SK-N-SH (cell line): Measurements from ENCODE around the gene TM9SF4.

Source experiments
- CHD2 ChIP-seq: fragments of 150-350 bp; IDR thresholded peaks from 2 replicates; pipeline ENCODE4 v1.6.1; 2018; ENCODE audit warnings: low read length; ENCODE audit not compliant: partially characterized antibody
- EP300 ChIP-seq, 2 experiments: IDR thresholded peaks; 2 replicates each; pipeline versions ENCODE4 v1.4.0 to v1.6.1; 2012; ENCODE audit warnings: borderline replicate concordance in 1 of 2, low read depth in 1 of 2, low read length in 1 of 2
- EZH2phosphoT487 ChIP-seq: fragments of 200-600 bp; sonication (generic); IDR thresholded peaks from 2 replicates; pipeline ENCODE4 v1.6.1; 2017; ENCODE audit warnings: low read depth, mixed run types, mild to moderate bottlenecking, antibody characterized with exemption, moderate library complexity, borderline replicate concordance
- GABPA ChIP-seq: IDR thresholded peaks from 2 replicates; pipeline ENCODE4 v1.4.0; 2012; ENCODE audit warnings: low read depth, mild to moderate bottlenecking
- MEF2A ChIP-seq: IDR thresholded peaks from 2 replicates; pipeline ENCODE4 v1.4.0; 2012; ENCODE audit warnings: low read depth, borderline replicate concordance
- NFIC ChIP-seq: IDR thresholded peaks from 2 replicates; pipeline ENCODE4 v1.4.0; 2012; ENCODE audit warnings: borderline replicate concordance
- RAD21 ChIP-seq: IDR thresholded peaks from 2 replicates; pipeline ENCODE4 v1.6.1; 2012; ENCODE audit warnings: mild to moderate bottlenecking, low read length
- SIN3A ChIP-seq: IDR thresholded peaks from 2 replicates; pipeline ENCODE4 v1.6.1; 2012; ENCODE audit warnings: low read depth, mild to moderate bottlenecking, low read length, moderate library complexity, borderline replicate concordance
- TAF1 ChIP-seq: IDR thresholded peaks from 2 replicates; pipeline ENCODE4 v1.6.1; 2012; ENCODE audit warnings: low read depth, mild to moderate bottlenecking, low read length, moderate library complexity, borderline replicate concordance
- YY1 ChIP-seq: IDR thresholded peaks from 2 replicates; pipeline ENCODE4 v1.4.0; 2012; ENCODE audit warnings: low read depth, mild to moderate bottlenecking
- TF ChIP-seq, protein P1 (sequence below): fragments of 150-350 bp; IDR thresholded peaks from 2 replicates; pipeline ENCODE4 v1.6.1; 2017; ENCODE audit warnings: antibody characterized with exemption, low read length, low read depth, borderline replicate concordance
- TF ChIP-seq, protein P2 (sequence below): IDR thresholded peaks from 2 replicates; pipeline ENCODE4 v1.4.0; 2012; ENCODE audit warnings: low read depth
- TF ChIP-seq, protein P3 (sequence below): fragments of 200-600 bp; sonication (generic); IDR thresholded peaks from 2 replicates; pipeline ENCODE4 v1.6.1; 2017; ENCODE audit warnings: antibody characterized with exemption, mild to moderate bottlenecking, moderate library complexity
- TF ChIP-seq, protein P4 (sequence below): IDR thresholded peaks from 2 replicates; pipeline ENCODE4 v1.4.0; 2012; ENCODE audit warnings: low read depth, borderline replicate concordance

DNA sequence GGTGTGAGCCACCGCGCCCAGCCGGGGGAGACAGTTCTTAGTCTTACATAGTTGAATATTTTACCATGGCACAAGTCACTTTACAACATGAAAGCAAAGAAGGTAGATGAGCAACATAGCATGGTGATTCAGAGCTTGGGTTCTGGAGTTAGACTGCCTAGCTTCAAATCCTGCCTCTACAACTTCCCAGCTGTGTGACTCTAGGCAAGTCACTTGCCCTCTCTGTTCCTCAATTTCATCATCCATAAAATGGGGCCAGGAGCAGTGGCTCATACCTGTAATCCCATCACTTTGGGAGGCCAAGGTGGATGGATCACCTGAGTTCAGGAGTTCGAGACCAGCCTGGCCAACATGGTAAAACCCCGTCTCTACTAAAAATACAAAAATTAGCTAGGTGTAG lies 31.2 kb upstream of the TM9SF4 start:
- TF ChIP-seq, protein P1, sequence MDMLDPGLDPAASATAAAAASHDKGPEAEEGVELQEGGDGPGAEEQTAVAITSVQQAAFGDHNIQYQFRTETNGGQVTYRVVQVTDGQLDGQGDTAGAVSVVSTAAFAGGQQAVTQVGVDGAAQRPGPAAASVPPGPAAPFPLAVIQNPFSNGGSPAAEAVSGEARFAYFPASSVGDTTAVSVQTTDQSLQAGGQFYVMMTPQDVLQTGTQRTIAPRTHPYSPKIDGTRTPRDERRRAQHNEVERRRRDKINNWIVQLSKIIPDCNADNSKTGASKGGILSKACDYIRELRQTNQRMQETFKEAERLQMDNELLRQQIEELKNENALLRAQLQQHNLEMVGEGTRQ: no peak
- TF ChIP-seq EP300 (IDR thresholded peaks at IDR 0.05; ENCODE audit: borderline replicate concordance in 1 of 2, low read depth in 1 of 2, low read length in 1 of 2) (no peak), SIN3A (no peak), GABPA (no peak), CHD2 (no peak), TAF1 (no peak), YY1 (no peak), MEF2A (no peak), EZH2phosphoT487 (no peak), NFIC (no peak), RAD21 (no peak)
- TF ChIP-seq, protein P2, sequence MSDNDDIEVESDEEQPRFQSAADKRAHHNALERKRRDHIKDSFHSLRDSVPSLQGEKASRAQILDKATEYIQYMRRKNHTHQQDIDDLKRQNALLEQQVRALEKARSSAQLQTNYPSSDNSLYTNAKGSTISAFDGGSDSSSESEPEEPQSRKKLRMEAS: no peak
- TF ChIP-seq, protein P3, sequence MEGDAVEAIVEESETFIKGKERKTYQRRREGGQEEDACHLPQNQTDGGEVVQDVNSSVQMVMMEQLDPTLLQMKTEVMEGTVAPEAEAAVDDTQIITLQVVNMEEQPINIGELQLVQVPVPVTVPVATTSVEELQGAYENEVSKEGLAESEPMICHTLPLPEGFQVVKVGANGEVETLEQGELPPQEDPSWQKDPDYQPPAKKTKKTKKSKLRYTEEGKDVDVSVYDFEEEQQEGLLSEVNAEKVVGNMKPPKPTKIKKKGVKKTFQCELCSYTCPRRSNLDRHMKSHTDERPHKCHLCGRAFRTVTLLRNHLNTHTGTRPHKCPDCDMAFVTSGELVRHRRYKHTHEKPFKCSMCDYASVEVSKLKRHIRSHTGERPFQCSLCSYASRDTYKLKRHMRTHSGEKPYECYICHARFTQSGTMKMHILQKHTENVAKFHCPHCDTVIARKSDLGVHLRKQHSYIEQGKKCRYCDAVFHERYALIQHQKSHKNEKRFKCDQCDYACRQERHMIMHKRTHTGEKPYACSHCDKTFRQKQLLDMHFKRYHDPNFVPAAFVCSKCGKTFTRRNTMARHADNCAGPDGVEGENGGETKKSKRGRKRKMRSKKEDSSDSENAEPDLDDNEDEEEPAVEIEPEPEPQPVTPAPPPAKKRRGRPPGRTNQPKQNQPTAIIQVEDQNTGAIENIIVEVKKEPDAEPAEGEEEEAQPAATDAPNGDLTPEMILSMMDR: no peak
- TF ChIP-seq, protein P4, sequence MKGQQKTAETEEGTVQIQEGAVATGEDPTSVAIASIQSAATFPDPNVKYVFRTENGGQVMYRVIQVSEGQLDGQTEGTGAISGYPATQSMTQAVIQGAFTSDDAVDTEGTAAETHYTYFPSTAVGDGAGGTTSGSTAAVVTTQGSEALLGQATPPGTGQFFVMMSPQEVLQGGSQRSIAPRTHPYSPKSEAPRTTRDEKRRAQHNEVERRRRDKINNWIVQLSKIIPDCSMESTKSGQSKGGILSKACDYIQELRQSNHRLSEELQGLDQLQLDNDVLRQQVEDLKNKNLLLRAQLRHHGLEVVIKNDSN: no peak
